Stimulated activated CD8-positive, alpha-beta memory T cell treated with anti-CD3 and anti-CD28 coated beads, Interleukin-7, amount 100 ng/mL, for 48 hours (primary cell): Measurements from ENCODE around the gene TFEB.

Experiments used
- DNase-seq, 2 donors: peaks; one replicate each; pipeline ENCODE4 v3.0.0-alpha.2; 2020; ENCODE audit warnings: low read depth in 1 of 2; ENCODE audit errors: extremely low read depth in 1 of 2

Gene TFEB

GRCh38 chr6:41655176-41655575 is 80.2 kb downstream of the TFEB start:
- no peak for DNase-seq

GRCh38 chr6:41654698-41655151 is 80.7 kb downstream of the TFEB start:
- DNase-seq, result no peak

GRCh38 chr6:41654151-41654697 is 81.2 kb downstream of the TFEB start:
- no peak for DNase-seq

GRCh38 chr6:41653691-41654090 is 81.7 kb downstream of the TFEB start:
- no peak for DNase-seq

GRCh38 chr6:41652866-41653652 is 82.3 kb downstream of the TFEB start:
- no peak for DNase-seq

GRCh38 chr6:41651962-41652657 is 83.3 kb downstream of the TFEB start:
- no peak for DNase-seq

- DNase-seq, result no peak
These were observed 84.0 kb downstream of the TFEB start for GRCh38 chr6:41651246-41651961.

- no peak for DNase-seq
These were observed 85.3 kb downstream of the TFEB start for GRCh38 chr6:41650120-41650519.

GRCh38 chr6:41649596-41649995 is 85.8 kb downstream of the TFEB start:
- no peak for DNase-seq

- no peak for DNase-seq
These were observed 86.5 kb downstream of the TFEB start for GRCh38 chr6:41648921-41649320.

- DNase-seq, result no peak
These were observed 87.3 kb downstream of the TFEB start for GRCh38 chr6:41648070-41648585.

GRCh38 chr6:41647061-41647511 is 88.3 kb downstream of the TFEB start:
- DNase-seq, result no peak

- no peak for DNase-seq
These were observed 89.2 kb downstream of the TFEB start for GRCh38 chr6:41646026-41646795.

GRCh38 chr6:41645007-41645618 is 90.3 kb downstream of the TFEB start:
- DNase-seq, result no peak

- no peak for DNase-seq
These were observed 91.0 kb downstream of the TFEB start for GRCh38 chr6:41644297-41644879.

- no peak for DNase-seq
These were observed 91.5 kb downstream of the TFEB start for GRCh38 chr6:41643899-41644269.

- DNase-seq, result no peak
These were observed 92.2 kb downstream of the TFEB start for GRCh38 chr6:41642960-41643898.
